ENCODE results near the gene LRP1B.
"Not testable (repeated sequence)": the region's sequence is repeated elsewhere in the genome, so short reads cannot be mapped to it uniquely, and the experiment has no call there.

LRP1B gene

GRCh38 chr2:140657657-140658056 lies 1473.2 kb downstream of the LRP1B start:
- H4K20me1 ChIP-seq (ENCODE audit: insufficient read depth, low read length), result no peaks in the 10 kb centered on the region
- H3K4me2 ChIP-seq (ENCODE audit: low read depth, low read length), result no peak overlapping the region
- H3K4me1 ChIP-seq (ENCODE audit: low read length), result peaks cover 2% of the 10 kb centered on the region; the same call in 1 of the 2 replicates
- H3K79me2 ChIP-seq (ENCODE audit: low read length), result no peaks in the 10 kb centered on the region
- TF ChIP-seq EZH2phosphoT487 (IDR thresholded peaks at IDR 0.05; ENCODE audit: low read length) (no peak), CTCF (IDR thresholded peaks at IDR 0.05; ENCODE audit: low read length) (no peak), EZH2 (optimal IDR thresholded peaks at IDR 0.05; ENCODE audit: low read depth, low read length) (no peak)
- no peak overlapping the region for H2AFZ ChIP-seq (ENCODE audit: low read length)
- H3K27ac ChIP-seq (ENCODE audit: low read length), result no peak overlapping the region
- no peaks in the 10 kb centered on the region for H3K9me3 ChIP-seq (replicated peaks; ENCODE audit: insufficient read depth, low read length)
- no peak overlapping the region for H3K9ac ChIP-seq (ENCODE audit: low read length)
- H3K36me3 ChIP-seq (replicated peaks; ENCODE audit: insufficient read depth, low read length), result no peaks in the 10 kb centered on the region
- no peaks in the 10 kb centered on the region for H3K9me2 ChIP-seq (replicated peaks; ENCODE audit: insufficient read depth, low read length)
- H3K27me3 ChIP-seq (replicated peaks; ENCODE audit: insufficient read depth, low read length), result no peaks in the 10 kb centered on the region
- H3K4me3 ChIP-seq (ENCODE audit: low read length), result no peak overlapping the region
- no peaks in the 10 kb centered on the region for H3F3A ChIP-seq (ENCODE audit: insufficient read depth, low read length)
- DNase-seq, result no peak

GRCh38 chr2:140654565-140654964 lies 1476.3 kb downstream of the LRP1B start:
- no peaks in the 10 kb centered on the region for H3K9me3 ChIP-seq (replicated peaks; ENCODE audit: insufficient read depth, low read length)
- H2AFZ ChIP-seq (ENCODE audit: low read length), result no peak overlapping the region
- no peak overlapping the region for H3K4me2 ChIP-seq (ENCODE audit: low read depth, low read length)
- H3K4me3 ChIP-seq (ENCODE audit: low read length), result no peak overlapping the region
- H3K27me3 ChIP-seq (replicated peaks; ENCODE audit: insufficient read depth, low read length), result no peaks in the 10 kb centered on the region
- H3K4me1 ChIP-seq (ENCODE audit: low read length), result peaks cover 2% of the 10 kb centered on the region; the same call in 1 of the 2 replicates
- H3F3A ChIP-seq (ENCODE audit: insufficient read depth, low read length), result no peaks in the 10 kb centered on the region
- H3K9me2 ChIP-seq (replicated peaks; ENCODE audit: insufficient read depth, low read length), result no peaks in the 10 kb centered on the region
- H3K79me2 ChIP-seq (ENCODE audit: low read length), result no peaks in the 10 kb centered on the region
- no peak for TF ChIP-seq EZH2phosphoT487 (IDR thresholded peaks at IDR 0.05; ENCODE audit: low read length)
- no peak for DNase-seq
- H4K20me1 ChIP-seq (ENCODE audit: insufficient read depth, low read length), result no peaks in the 10 kb centered on the region
- no peak overlapping the region for H3K9ac ChIP-seq (ENCODE audit: low read length)
- no peaks in the 10 kb centered on the region for H3K36me3 ChIP-seq (replicated peaks; ENCODE audit: insufficient read depth, low read length)
- H3K27ac ChIP-seq (ENCODE audit: low read length), result no peak overlapping the region

- Histone ChIP-seq H3K36me3 (replicated peaks; ENCODE audit: insufficient read depth, low read length) (no peaks in the 10 kb centered on the region), H3K9me2 (replicated peaks; ENCODE audit: insufficient read depth, low read length) (no peaks in the 10 kb centered on the region), H3K79me2 (ENCODE audit: low read length) (no peaks in the 10 kb centered on the region), H3K4me2 (ENCODE audit: low read depth, low read length) (no peak overlapping the region), H3K9me3 (replicated peaks; ENCODE audit: insufficient read depth, low read length) (no peaks in the 10 kb centered on the region), H2AFZ (ENCODE audit: low read length) (no peak overlapping the region), H3K4me3 (ENCODE audit: low read length) (no peak overlapping the region), H3K4me1 (ENCODE audit: low read length) (no peaks in the 10 kb centered on the region), H3F3A (ENCODE audit: insufficient read depth, low read length) (no peaks in the 10 kb centered on the region), H3K27me3 (replicated peaks; ENCODE audit: insufficient read depth, low read length) (no peaks in the 10 kb centered on the region), H4K20me1 (ENCODE audit: insufficient read depth, low read length) (no peaks in the 10 kb centered on the region), H3K27ac (ENCODE audit: low read length) (no peak overlapping the region), H3K9ac (ENCODE audit: low read length) (no peak overlapping the region)
- TF ChIP-seq EZH2 (optimal IDR thresholded peaks at IDR 0.05; ENCODE audit: low read depth, low read length) (no peak), EZH2phosphoT487 (IDR thresholded peaks at IDR 0.05; ENCODE audit: low read length) (no peak), CTCF (IDR thresholded peaks at IDR 0.05; ENCODE audit: low read length) (no peak)
- DNase-seq, result no peak
These were observed 1480.0 kb downstream of the LRP1B start for GRCh38 chr2:140650825-140651224.

GRCh38 chr2:140650134-140650533 lies 1480.7 kb downstream of the LRP1B start:
- not testable (repeated sequence) for H3K79me2 ChIP-seq (ENCODE audit: low read length); H3K4me1 ChIP-seq (ENCODE audit: low read length); H4K20me1 ChIP-seq (ENCODE audit: insufficient read depth, low read length); H3K27me3 ChIP-seq (replicated peaks; ENCODE audit: insufficient read depth, low read length); H3K4me3 ChIP-seq (ENCODE audit: low read length); H3K4me2 ChIP-seq (ENCODE audit: low read depth, low read length); H3K9me3 ChIP-seq (replicated peaks; ENCODE audit: insufficient read depth, low read length); H3K9ac ChIP-seq (ENCODE audit: low read length); H3K27ac ChIP-seq (ENCODE audit: low read length); H3K36me3 ChIP-seq (replicated peaks; ENCODE audit: insufficient read depth, low read length); H3K9me2 ChIP-seq (replicated peaks; ENCODE audit: insufficient read depth, low read length); H3F3A ChIP-seq (ENCODE audit: insufficient read depth, low read length); DNase-seq; H2AFZ ChIP-seq (ENCODE audit: low read length)
